Spleen (tissue), 7 donors: ENCODE data around the gene DBNL.

Source experiments
- POLR2A ChIP-seq, 3 donors: fragments of 450-650 bp; IDR thresholded peaks; one replicate each; pipeline ENCODE4 v1.5.1; 2017; ENCODE audit warnings: antibody characterized with exemption in 3 of 3, mild to moderate bottlenecking in 1 of 3
- POLR2AphosphoS5 ChIP-seq, 3 donors: sonication (generic); formaldehyde crosslinking; IDR thresholded peaks; one replicate each; pipeline ENCODE4 v1.5.1; 2017; ENCODE audit warnings: antibody characterized with exemption in 3 of 3
- TF ChIP-seq, protein P1 (sequence below), 11 experiments: fragments of 200-600 bp in 7 of 11; fragments of 450-650 bp in 4 of 11; sonication (generic) in 4 of 11; IDR thresholded peaks in 8 of 11; conservative IDR thresholded peaks in 3 of 11; 1 replicate in 7 of 11; 2 replicates in 4 of 11; pipeline versions ENCODE4 v1.4.0 to v1.8.0; 2016 to 2021; ENCODE audit warnings: antibody characterized with exemption in 11 of 11, inconsistent platforms in 4 of 11, mild to moderate bottlenecking in 1 of 11
- donor health status: DM: no; HTN: no; CAD: no; lungs with moderate emphysema.
- donor health status: DM: no; HTN: no; CAD: no.
- donor health status: DM: no; HTN: no; CAD: no.

DNA sequence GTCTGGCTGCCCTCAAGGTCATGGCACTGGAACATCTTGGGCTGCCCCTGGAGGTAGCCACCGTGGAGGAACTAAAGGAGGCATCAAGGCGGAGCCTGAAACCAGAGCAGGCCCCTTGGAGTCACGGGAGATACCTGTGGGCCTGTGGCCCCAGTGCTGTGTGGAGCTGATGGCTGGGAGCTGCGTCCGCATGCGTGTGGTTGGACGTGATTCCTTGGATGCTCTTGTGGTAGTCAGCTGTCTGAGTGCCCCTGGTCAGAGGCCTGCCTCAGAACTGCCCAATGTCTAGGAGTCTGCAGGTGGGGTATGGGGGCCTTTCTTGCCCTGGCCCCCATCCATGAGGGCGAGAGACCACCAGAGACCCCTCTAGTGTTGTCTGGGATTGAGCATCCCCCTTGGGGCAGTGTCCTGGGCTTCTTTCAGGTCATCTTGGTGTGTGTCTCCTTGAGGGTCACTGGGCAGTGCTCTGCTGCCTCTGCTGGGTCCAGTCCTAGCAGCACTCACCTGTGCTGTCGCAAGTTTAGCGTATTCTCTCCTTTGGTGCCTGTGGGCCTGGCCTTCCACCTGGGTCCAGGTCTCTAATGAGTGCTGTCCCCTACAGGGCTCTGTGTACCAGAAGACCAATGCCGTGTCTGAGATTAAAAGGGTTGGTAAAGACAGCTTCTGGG is 12.8 kb downstream of the DBNL start:
- TF ChIP-seq, protein P1, sequence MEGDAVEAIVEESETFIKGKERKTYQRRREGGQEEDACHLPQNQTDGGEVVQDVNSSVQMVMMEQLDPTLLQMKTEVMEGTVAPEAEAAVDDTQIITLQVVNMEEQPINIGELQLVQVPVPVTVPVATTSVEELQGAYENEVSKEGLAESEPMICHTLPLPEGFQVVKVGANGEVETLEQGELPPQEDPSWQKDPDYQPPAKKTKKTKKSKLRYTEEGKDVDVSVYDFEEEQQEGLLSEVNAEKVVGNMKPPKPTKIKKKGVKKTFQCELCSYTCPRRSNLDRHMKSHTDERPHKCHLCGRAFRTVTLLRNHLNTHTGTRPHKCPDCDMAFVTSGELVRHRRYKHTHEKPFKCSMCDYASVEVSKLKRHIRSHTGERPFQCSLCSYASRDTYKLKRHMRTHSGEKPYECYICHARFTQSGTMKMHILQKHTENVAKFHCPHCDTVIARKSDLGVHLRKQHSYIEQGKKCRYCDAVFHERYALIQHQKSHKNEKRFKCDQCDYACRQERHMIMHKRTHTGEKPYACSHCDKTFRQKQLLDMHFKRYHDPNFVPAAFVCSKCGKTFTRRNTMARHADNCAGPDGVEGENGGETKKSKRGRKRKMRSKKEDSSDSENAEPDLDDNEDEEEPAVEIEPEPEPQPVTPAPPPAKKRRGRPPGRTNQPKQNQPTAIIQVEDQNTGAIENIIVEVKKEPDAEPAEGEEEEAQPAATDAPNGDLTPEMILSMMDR (IDR thresholded peaks at IDR 0.05 in 8 of 11, conservative IDR thresholded peaks at IDR 0.05 in 3 of 11): no peak
- peak in 1 of 3 donors; percentile 55 for TF ChIP-seq POLR2AphosphoS5 (IDR thresholded peaks at IDR 0.05)
- no peak for TF ChIP-seq POLR2A (IDR thresholded peaks at IDR 0.05)
